NCI-H2107 treated with DMSO at 0.1 percent for 48 hours (cell line): Measurements from ENCODE around the gene CARS2.

Experiments
- DNase-seq: peaks from one replicate; lab custom pipeline; 2025; ENCODE audit not compliant: unreplicated experiment; lab: John Stamatoyannopoulos, UW

CARS2 gene

DNA sequence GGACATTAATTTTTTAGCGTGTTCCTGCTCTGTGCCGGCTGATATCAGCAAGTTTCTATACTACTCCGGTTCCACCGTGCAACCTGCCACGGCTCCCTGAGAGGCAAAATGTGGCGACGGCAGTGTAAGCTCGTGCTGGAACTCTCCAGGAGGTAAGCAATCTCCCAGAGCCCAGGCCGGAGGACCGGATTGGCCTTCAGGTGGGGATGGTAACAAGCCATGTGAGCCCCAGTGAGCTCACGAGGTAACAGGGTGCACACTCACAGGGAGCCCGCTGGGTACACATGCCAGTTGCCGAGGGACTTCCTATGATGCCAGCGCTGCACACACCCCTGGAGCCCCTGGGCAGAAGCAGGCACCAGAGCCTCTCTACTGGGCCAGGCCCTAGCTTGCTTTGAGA is 52.1 kb downstream of the CARS2 start:
- DNase-seq = no peak

DNA sequence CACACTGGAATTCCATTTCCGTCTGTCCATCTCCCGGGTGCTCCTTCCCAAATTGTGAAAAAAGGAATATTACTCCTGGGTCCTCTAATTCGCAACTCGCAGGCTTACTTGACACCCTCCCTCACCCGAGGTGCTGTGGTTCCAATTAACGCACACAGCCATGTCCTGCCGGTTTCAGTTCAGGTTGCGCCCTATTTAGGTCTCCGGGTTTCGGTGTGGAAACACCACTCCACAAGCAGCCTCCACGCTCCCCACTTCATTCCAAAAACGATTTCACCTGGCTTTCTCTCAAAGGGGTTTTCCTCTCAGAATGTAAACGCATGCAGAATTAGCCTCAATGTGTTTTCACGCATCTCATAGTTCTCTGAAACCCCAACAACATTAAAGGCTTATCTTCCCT is 52.6 kb downstream of the CARS2 start:
- no peak for DNase-seq

DNA sequence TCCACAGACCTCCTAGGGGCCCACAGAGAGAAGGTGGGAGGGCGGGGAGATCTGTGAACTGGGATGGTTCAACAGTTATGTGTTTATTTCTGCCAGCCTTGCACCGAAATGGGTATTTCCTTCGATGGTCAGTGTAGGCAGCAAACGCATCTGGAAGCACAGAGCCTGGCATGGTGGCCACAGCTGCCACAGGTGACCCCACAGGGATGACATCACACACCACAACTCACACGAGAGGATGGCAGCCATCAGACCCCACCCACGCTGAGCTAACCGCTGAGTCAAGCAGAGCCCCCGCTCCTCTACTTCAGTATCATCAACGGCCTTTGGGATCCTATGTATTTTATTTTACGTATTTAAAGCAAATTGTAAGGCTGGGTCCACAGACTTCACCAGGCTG is 53.2 kb downstream of the CARS2 start:
- DNase-seq = no peak

DNA sequence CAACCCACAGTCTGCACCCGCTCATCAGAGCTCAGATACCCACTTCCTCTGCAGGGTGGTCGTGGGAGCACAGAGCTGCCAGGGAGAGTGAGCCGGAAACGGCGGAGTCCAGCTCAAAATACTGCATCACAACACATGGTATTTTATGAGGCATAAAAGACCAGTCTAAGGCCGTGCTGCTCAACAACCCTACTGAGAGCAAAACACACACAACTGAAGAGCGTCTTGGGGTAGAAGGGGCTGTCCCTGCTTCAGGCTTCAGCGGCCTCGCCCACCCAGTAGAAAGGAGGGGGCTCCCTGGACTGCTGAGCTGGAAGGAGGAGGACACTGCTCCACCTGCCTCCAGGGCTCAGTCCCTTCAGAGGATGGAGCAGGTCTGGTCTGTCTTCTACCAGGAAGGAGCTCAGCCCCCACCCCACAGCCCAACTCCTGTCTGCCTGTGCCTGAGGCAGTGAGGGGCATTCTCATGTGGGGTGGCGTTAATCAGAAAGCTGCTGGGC is 53.6 kb downstream of the CARS2 start:
- no peak for DNase-seq

DNA sequence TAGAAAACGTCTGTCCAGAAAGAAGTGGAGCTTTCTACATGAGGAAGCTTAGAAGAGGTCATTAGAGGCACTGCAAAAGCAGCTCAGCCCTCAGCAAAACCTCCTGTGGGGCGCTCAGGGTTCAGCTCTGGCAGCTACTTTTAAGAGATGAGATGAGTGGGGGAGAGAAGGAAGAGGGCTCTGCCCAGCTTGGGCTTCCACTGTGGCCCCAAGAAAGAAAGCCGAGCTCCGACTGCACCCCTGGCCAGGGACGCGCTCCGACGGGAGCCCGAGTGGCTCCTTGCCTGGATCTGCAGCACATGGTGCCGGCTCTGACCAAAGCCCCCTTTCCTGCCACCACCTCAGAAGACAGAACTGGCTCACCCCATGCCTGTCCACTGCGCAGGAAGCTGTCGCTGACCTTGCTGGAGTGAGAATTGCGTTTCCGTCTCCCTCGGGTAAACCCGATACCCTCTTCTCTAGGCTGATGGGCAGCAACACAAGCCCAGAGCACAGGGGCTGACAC is 54.1 kb downstream of the CARS2 start:
- no peak for DNase-seq

GRCh38 chr13:110651271-110651670 is 54.6 kb downstream of the CARS2 start:
- no peak for DNase-seq

DNA sequence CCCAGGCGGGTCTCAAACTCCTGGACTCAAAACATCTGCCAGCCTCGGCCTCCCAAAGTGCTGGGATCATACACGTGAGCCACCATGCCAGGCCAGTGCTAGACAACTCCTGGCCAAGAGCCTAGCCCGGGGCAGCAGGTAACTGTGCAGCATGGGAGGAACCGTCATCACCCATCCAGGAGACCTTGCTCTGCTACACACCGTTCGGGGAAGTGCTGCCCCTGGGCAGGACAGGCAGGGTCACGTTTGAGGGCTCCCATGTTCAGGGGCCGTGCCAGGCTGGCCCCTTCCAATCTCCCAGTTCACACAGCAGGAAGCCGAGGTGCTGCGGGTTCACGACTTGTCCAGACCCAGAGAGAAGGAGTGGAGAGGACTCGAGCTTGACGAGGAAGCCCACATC is 55.5 kb downstream of the CARS2 start:
- no peak for DNase-seq

DNA sequence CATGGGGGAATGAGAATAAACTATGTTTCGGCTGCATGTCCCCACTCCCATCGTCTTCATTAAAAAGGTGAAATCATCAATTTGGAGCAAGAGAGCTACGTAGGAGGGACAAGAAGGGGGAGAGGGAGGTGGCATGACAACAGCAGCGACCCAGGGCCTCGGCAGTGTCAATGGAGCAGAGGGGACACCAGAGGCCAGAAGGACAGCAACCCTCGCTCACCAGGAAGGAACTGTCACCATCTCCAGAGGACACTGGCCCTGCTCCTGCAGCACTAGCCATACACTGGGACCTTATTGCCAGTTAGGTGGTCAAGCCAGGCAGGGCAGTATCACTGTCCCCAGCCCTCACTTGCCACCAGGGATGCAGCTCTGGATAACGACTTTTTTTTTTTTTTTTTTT is 56.4 kb downstream of the CARS2 start:
- DNase-seq = no peak

GRCh38 chr13:110648848-110649421 is 57.0 kb downstream of the CARS2 start:
- no peak for DNase-seq

DNA sequence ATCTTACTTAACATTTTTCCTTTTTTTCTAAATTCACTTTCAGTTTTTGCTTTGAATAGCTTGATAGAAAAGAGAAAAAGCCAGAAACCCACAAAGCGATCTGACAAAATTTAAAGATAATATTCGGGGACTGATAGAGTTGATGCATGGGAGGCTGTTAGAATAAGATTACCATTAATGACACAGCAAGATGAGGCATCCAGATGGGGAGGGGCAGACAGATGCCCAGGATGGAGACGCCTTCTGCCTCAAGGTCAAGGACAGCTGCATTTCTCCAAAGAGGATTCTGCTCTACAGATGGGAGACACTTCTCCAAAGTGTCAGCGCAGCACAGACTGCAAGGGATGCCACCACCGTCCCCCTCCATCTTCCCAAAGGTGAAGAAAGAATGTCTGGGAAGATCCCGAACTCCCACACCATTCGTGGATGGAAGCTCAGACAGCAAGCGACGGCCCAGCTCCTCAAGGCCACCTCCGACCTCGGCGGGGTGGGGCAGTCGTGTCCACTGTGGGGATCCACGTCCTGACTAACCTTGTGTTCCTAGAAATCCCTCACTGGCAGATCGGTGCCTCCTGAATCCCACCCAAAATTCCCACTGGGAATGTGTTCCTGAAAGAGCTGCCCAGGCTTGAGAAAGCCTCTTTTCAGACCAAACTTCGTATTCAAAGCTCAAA is 57.6 kb downstream of the CARS2 start:
- DNase-seq = no peak

DNA sequence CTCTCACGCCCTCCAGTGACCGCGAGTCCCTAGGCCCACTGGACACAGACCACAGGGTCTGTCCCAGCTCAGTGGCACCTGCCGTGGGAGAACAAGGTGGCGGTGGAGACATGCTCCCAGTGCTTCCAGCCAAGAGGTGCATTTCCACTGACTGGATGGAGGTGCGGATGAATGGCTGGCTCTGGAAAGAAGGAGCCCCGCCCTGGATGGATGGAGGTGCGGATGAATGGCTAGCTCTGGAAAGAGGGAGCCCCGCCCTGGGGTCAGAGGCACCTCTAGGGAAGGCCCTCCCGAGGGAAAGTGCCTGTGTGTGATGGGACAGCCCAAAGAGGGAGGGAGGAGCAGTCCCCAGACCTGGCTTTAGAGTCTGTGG is 58.6 kb downstream of the CARS2 start:
- no peak for DNase-seq

- no peak for DNase-seq
Measured at GRCh38 chr13:110646442-110647364, 59.2 kb downstream of the CARS2 start.

GRCh38 chr13:110645750-110646149 is 60.2 kb downstream of the CARS2 start:
- no peak for DNase-seq

DNA sequence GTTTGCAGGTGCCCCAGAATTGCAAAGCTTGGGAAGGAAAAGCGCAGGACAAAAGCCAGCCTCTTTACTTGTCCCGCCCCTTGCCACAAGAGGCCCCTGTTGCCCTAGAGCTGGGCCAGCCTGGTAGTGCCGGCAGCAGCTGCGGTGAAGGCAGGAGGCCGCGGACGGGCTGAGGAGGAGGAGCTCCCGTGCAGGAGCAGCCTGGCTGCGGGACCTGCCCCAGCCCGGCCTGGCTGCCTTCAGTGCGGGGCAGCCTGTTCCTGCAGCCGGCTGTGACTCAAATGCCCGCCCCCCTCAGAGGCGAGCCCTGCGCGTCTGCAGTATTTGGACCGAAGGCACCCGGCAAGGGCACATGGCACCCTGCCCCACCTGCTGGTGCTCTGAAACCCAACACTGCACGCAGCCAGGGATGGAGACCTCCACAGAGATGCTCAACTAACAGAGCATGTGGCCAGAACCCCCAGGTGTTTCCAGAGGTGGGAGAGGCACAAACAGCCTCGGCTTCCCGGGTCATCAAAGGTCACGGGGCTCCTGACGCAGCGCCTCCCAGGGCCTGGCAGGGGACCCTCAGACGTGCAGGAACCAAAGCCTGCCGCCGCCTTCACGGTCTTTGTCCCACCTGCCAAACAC is 60.9 kb downstream of the CARS2 start:
- peak; percentile 78 for DNase-seq

DNA sequence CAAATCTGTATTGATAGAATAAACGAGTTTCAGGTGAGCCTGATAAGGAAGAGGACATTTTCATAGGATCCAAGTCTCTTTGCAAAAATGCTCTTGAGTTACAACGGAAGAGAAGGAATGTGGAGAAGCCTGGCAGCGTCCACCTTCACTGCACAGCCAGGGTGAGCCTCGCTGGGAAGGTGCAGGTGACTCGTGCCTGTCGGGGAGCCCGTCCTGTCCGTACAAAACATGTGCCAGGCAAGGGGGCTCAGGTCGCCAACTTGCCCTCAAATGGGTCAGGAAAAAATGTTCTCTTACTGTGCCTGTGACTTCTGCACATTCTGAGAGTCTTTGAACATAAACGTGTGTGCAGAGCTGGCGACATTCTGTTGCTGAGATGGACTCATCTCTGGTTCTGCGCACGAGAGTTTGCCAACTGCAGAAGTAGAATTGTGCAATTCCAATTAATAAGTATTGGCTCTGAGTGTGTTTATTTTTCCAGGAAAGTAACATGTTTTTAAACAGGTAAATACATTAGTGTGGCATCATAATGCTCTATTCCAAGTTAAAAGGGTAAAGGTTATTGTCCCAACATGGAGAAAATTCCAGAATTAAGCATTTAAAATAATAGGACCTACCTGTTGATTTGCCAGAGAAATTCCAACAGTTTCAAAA is 62.0 kb downstream of the CARS2 start:
- no peak for DNase-seq

DNA sequence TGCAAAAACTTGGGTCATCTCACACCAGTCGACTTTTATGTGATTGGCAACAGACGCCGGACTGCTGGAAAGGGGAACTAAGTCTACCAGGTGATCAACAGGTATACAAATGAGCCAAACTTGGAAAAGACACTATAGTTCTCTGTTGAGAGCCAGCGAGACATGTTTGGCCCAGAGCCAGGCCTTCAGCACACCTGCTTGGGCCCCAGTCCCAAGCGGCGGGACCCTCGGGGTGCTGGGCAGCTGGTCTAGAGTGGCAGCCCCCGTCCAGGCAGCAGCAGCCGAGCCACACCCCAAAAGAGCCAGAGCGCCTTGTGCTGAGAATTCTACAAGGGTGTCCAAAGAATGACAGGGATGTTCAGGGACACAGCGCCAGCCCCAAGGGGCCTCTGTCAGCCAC is 62.6 kb downstream of the CARS2 start:
- DNase-seq = no peak

DNA sequence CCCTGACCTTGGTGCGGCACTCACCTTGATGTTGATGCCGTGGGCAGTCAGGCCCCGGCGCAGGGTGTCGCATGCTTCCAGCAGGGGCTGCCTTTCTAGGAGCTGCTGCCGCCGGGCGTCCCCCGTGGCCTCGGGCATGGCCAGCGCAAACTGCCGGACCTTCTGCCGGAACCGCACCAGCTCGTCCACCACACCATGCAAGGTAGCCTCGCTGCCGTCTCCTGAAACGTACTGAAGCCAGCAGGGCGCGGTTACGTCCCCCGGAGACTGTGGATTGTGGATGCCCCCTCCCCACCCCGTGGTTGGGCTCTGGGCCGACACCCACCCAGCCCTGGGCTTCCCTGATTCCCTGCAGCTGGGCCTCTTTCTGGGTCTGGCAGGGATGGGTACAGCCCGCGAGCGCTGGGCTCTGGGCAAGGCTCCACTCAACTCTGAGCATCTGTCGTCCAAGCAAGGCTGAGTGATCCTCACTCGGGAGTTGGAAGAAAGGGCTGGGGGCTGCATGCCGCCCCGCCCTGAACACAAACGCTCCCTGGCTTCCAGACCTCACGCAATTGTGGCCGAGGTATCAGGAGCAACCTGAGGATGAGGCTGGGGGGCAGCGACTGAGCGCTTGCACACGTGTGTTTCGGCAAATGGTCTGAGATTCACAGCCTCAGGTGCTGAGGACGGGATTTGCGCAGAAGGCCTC is 63.5 kb downstream of the CARS2 start:
- DNase-seq = no peak

DNA sequence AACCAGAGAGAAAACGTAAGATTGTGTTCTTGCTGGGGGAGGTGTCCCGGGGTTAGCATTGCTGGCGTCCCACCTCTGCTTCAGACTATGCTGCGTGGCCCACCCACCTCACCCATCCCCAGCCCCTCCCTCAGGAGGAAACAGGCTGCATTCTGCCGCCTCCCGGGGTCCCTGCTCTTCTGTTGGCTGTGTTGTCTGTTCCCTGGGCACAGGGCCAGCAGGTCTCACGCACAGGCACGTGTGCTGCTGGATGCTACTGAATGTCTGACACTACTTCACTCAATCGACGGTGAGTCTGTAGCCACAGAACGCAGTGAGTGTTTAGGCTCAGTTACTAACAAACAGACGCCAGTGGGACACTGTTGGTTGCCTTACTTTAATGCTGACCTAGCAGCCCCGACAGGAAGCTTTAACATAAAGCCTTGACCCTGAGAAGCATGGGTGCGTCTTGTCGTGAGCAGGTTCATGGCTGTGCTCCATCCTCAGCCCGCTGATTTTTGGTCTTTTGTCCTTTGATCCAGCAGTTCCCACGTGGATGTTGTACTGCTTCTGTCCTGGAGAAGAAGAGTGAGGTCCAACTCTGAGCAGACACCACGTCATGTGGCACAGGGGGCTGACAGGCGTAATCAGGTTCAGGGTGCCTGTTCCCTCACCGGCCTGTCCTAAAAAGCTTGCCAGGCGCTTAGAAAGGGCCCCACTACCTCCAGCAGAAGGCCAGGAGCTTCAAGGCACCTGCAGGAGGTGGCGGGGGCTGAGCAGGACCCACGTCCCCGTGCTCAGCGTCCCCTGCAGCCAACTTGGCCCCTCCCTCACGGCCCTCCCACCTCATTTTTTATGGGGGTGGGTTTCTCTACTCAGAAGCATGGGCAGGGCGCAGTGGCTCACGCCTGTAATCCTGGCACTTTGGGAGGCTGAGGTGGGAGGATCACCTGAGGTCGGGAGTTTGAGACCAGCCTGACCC is 64.6 kb downstream of the CARS2 start:
- peak; percentile 32 for DNase-seq

DNA sequence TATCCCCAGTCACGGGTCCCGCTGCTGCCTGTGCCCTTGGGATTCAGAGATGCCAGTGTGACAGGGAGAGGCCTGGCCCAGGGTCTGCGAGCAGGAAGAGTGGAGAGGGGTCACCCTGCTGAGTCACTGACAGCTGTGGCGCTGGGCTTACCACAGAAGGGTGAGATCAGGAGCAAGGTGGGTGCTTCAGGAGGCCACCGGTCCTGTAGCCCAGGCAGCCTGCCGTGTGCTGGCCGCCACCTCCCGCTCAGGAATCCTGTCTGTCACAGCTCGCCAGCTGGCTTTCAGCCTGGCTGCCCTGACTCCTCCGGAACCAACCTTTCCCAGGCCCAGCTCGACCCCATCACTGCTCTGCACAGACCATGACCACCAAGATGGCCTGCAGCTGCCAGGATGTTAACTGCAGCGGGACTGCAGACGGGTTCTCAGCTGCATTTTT is 65.3 kb downstream of the CARS2 start:
- peak; percentile 32 for DNase-seq
